ENCODE results near the gene SECTM1.

SECTM1 gene

GRCh38 chr17:82297714-82298537 is 35.6 kb downstream of the SECTM1 start:
- DNase-seq, result peak; percentile 85

- peak; percentile 66 for DNase-seq
These were observed 36.3 kb downstream of the SECTM1 start for GRCh38 chr17:82297280-82297713.

- peak; percentile 39 for DNase-seq
These were observed 36.9 kb downstream of the SECTM1 start for GRCh38 chr17:82296511-82297279.

- peak; percentile 7 for DNase-seq
These were observed 38.1 kb downstream of the SECTM1 start for GRCh38 chr17:82295472-82295814.

GRCh38 chr17:82294064-82294773 is 39.3 kb downstream of the SECTM1 start:
- peak; percentile 16 for DNase-seq

GRCh38 chr17:82292251-82293154 is 41.1 kb downstream of the SECTM1 start:
- DNase-seq, result peak; percentile 98

- DNase-seq, result peak; percentile 10
These were observed 41.9 kb downstream of the SECTM1 start for GRCh38 chr17:82291582-82292250.

- no peak for DNase-seq
These were observed 45.4 kb downstream of the SECTM1 start for GRCh38 chr17:82287868-82288801.

GRCh38 chr17:82287013-82287867 is 46.3 kb downstream of the SECTM1 start:
- DNase-seq, result no peak

- DNase-seq, result no peak
These were observed 48.4 kb downstream of the SECTM1 start for GRCh38 chr17:82285141-82285540.

- DNase-seq, result no peak
These were observed 50.3 kb downstream of the SECTM1 start for GRCh38 chr17:82283208-82283749.

GRCh38 chr17:82282239-82283207 is 51.0 kb downstream of the SECTM1 start:
- no peak for DNase-seq

- no peak for DNase-seq
These were observed 51.9 kb downstream of the SECTM1 start for GRCh38 chr17:82281502-82282238.

GRCh38 chr17:82281076-82281475 is 52.5 kb downstream of the SECTM1 start:
- DNase-seq, result no peak

GRCh38 chr17:82280537-82280936 is 53.0 kb downstream of the SECTM1 start:
- no peak for DNase-seq

GRCh38 chr17:82278786-82279391 is 54.7 kb downstream of the SECTM1 start:
- DNase-seq, result no peak

- no peak for DNase-seq
These were observed 55.3 kb downstream of the SECTM1 start for GRCh38 chr17:82278308-82278707.

Measured in right hindlimb (tissue), 1 donor.